Hematopoietic multipotent progenitor cell treated with erythropoietin and hydrocortisone succinate and interleukin-3 and kit ligand, for 4 days (in vitro differentiated cells): ENCODE results near the gene UNC5C.

ENCODE experiments used
- DNase-seq: peaks from one replicate; pipeline ENCODE4 v3.0.0-alpha.2; 2015

The UNC5C gene

DNA sequence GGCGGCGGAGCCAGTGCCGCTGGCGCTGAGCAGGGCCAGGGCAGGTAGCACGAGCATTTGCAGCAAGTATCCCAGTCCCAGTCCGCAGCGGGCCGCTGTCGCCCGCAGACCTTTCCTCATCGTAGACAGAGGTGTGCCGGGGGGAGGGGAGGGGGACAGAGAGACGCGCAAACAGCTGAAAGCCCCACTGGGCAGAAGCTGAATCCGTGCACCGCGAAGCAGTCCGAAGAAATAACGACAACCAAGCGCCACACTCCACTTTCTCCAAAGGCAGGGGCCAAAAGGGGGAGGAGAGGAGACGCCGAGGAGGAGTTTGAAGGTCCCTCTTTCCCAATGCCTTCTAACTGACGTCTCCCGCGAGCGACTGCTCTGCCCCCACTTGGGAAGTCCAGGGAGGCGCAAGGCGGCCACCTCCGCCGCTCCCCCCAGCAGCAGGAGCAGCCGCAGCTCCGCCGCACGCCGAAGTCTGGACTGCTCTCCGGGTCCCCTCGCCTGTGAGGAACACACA is at the start of gene UNC5C:
UNC5C (minus strand) TSS at position 236 of the 508 bp plus-strand sequence.
- peak; percentile 20 for DNase-seq

DNA sequence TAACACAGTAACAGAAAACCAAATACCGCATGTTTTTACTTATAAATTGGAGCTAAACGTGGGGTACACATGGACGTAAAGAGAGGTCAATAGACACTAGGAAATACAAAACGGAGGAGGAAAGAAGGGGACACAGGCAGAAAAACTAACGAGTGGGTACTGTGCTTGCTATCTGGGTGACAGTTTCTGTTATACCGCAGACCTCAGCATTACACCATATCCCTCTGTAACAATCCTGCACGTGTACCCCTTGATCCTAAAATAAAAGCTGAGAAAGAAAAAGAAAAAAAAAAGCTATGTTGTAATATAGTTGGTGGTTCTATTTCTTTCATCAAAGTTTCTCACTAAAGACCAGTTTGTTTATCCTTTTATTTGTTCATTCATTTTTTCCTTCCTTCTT is 47.9 kb upstream of the UNC5C start:
- DNase-seq = no peak

DNA sequence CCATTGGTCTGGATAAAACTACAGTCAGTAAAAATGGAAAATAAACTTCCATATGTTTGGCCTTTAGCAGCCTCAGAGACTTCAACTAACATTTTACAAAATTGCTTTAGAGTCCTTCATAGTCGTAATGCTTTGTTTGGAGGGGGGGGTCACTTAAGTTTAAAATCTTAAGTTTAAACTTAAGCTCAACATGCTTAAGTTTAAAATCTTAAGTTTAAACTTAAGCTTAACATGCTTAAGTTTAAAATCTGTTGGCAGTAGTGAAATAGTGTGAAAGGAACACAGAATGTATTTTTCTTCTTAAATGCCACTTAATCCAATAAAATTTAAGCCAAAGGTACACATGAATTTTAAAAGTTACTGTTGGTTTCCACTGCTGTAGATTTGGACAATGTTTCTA is 45.9 kb upstream of the UNC5C start:
- DNase-seq = no peak

DNA sequence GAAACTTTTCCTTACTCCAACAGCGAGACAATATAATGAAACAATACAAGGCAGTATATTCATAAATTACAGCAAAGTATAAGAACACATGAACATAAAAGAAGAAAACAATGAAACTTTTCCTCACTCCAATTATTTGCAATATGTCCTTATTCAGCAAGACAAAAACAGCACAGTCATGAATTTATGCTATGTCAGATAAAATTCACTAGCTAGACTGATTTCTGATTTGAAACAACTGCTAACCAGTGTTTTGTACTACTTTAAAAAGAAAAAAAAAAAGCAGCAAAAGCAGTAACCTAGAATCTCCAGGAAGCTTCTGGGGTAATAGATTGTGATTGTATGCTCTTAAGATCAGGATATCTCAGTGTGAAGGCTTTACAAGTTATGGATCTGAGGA is 45.2 kb upstream of the UNC5C start:
- no peak for DNase-seq

DNA sequence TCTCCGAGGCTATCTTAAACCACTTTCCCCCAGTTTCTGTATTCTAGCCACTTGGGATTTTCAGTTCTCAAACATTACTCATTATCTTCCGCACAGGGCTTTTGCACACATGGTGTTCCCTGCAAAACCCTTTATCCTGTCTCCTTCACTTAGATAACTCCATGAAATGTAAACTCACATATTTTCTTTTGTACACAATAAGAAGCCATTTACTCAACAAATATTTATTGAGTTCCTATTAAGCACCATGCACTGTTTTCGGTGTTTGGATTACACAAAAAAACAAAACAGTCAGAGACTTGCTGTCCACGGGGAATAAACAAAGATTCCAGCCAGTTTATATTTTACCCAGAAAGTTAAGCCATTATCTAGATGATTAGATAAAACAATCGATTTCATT is 42.5 kb upstream of the UNC5C start:
- no peak for DNase-seq

DNA sequence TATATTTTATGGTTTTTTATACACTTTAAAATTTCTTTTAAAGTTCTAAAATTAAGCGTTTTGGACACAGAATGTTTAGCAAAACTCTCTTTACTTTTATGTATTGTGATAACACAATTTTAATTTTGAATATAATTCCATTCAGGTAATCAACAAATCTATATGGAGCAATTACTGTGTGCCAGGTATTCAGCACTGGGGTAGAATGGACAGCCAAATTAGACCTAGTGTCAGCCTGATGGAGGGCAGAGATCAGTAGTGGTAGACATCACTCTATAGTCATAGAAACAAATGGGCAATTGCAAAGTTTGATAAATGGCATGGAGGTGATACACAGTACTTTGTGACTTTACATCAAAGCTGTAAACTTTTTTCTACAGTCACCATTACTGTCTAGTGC is 41.8 kb upstream of the UNC5C start:
- DNase-seq = no peak

DNA sequence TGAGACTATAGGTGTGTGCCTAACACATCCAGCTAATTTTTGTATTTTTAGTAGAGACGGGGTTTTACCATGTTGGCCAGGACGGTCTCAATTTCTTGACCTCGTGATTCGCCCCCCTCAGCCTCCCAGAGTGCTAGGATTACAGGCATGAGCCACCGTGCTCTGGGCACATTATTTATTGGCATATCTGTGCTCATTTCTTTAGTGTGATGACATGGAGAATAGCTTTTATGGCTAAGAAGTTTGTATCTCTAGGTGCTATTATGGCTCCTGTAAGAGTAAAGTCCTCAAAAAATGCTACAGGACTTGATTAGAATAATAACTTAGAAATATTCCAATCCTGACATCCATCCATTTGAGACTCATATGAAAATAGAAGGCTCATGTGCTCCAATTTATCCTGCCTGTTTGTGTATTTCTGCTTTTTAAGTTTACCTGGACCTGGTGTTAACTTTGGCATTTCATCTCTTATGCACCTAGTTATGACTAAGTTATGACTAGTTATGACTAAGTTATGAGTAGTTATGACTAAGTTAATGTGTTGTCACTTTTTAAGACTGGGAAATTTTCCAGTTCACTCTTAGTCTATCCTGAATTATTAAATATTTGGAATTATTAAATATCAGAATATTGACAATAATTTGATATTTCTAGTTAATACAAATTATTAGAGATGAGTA is 36.4 kb upstream of the UNC5C start:
- no peak for DNase-seq

DNA sequence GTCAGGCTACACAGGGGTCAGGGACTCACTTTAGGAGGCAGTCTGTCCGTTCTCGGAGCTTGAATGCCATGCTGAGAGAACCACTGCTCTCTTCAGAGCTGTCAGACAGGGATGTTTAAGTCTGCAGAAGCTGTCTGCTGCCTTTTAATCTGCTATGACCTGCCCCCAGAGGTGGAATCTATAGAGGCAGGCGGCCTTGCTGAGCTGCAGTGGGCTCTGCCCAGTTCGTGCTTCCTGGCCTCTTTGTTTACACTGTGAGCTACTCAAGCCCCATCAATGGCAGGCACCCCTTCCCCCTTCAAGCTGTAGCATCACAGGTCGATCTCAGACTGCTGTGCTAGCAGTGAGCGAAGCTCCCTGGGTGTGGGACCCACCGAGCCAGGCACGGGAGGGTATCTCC is 31.5 kb upstream of the UNC5C start:
- DNase-seq = no peak

DNA sequence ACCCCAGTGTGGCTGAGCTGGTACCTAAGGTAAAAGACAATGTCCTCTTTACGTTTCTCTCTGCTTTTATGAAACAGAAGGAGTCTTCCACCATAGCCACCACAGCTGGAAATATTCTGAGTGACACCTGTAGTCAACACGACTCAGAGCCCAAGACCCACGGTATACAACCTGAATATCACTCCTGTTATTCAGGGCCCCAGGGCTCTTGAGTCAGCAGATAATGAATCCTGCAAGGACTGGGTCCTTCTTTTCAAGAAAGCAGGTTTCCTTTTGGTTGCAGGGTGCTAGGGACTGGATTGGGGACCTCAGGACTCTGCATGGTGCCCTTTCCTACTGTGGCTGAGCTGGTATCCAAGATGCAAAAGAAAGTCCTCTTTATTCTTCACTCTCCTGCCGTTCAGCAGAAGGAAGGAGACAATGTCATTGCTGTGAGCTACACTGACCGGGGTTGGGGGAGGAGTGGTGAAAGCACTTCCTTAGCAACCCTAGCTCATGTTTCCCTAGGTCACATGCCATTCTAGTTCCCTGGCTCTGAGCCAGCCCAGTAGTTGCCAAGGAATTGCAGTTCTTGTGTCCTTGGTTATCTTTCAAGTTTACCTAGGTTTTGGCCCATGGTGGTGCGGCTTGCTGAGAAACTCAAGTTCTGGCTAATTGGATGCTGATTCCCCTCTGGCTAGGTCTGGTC is 23.7 kb upstream of the UNC5C start:
- DNase-seq = peak; percentile 71

DNA sequence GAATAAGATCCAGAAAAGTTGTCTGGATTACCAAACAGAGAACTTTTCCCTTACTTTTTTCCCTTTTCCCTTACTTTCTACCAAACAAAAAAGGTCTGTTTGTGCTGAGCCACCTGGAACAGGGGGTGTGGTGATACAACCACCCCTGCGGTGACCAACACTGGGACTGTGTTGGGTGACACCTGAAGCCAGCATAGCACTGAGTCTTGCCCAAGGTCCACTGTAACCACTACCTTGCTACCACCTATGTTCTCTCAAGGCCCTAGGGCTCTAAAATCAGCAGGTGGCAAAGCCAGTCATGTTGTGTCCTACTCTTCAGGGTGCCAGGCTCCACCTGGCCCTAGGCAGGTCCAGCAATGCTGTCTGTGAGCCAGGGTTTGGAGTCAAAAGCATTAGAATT is 22.8 kb upstream of the UNC5C start:
- no peak for DNase-seq

DNA sequence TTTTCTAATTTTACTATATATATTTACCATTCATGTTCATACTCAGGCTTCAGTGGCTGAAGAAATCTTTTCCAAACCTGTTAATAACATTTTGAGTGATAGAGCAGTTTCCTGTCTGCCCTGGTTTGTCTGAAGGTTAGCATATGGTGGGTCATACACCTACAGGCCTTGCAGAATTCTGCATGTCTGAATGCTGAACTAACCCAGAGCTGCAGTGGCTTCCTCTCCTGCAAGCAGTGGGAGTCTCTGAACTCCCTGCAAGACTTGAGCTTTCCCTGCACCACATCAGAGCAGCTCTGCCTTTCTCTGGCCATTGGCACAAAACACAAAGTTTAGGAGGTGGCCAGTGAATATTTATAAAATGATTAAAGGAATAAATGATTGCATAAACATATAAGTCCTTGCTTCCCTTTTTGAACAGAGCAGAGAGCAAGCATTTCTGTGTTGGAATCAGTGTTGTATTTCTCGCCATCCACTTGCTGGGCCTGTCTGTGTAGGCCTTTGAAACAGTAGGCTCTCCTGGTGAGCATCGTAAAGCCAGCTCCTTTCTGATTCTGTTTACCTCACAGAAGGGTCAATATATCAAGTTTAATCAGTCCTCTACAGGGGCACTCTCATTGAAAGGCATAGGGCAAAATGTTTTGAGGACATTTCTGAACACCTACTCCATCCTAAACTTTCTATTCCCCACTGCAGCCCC is 15.0 kb upstream of the UNC5C start:
- DNase-seq = no peak

DNA sequence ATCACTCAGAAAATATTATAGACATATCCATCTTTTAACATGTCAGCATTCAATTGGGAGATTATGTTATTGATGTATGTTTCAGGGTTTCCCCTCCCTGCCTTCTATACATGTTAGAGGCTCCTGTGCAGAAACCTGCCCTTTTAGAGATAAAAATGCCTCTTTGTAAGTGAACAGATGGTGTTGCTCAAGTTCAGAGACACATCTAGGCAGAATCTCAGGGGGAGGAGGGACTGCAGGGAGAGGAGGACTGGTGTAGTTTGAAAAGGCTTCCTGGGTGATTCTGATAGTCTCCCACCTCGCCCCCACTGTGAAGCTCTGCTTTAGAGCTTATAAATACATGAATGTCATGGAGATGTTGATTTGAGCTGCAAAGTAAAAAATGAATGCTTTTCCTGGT is 12.0 kb upstream of the UNC5C start:
- DNase-seq = no peak

DNA sequence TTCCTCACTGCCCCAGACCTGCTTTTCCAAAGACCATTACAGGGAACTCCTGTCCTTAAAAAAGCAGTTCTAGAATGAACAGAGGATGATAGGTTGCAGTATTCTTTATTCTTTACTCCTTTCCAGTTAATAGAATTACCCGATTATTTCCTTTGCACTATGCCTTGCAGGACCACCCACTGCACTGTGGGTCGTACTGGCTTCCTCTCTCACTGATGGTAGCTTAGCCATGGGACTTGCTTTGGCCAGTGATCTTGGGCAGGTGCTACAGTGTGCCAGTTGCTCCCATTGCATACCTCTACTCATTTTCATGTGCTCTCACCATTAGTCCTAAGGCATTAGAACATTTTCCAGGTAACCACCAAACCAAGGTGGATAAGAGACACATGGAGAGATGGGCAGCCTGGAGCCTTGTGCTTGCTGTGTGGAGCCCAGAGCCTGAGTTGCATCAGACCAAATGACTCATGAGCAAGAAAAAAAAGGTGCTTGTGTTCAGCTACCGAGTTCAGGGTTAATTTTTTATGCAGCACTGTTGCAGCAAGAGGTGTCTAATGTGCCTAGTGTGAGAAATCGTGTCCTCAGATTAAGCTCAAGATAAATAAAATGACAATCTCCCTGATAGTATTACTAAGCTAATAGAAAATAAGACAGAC is 7.6 kb upstream of the UNC5C start:
- DNase-seq = no peak

DNA sequence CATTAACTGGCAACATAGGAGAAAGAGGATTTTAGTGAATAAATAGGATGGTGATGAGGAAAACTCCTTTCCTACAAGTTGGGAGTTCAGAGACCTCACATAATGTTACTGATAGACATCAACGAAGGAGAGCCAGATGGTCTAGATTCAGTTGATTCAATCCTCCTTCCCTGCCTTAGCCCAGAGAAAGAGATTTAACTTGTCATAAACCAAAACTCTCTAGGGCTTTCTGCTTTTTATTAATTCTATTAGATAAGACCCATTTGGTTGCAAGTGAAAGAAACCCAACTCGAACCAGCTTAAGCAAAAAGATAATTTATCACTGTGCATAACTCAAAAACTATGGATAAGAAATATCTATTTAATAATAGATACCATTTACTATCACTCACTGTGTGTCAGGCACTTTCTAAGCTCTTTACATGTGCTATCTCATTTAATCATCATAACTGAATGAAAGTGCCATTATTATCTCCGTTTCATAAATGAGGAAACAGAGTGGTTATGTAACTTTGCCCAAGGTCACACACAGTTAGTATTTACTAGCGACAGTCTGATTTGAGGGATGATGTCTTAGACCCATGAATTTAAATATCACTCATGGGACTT is 4.3 kb upstream of the UNC5C start:
- peak; percentile 17 for DNase-seq

DNA sequence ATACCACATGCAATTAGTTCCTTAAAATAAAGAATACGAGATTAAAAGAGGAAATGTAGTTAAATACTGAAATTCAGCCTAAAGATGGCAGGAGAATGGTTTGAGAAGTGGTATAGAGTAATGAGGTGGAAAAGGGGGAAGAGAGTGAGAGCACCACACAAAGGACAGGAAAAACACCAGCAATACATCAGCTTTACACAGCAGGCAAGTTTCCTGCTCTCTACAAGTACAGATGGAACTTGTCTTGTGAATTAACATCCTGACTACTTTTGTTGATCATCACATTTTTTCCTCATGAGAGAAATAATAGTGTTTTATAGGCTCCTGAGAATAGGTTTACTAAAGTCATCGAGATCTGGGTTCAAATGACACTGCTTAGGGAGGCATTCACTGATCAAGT is 2.9 kb upstream of the UNC5C start:
- no peak for DNase-seq

DNA sequence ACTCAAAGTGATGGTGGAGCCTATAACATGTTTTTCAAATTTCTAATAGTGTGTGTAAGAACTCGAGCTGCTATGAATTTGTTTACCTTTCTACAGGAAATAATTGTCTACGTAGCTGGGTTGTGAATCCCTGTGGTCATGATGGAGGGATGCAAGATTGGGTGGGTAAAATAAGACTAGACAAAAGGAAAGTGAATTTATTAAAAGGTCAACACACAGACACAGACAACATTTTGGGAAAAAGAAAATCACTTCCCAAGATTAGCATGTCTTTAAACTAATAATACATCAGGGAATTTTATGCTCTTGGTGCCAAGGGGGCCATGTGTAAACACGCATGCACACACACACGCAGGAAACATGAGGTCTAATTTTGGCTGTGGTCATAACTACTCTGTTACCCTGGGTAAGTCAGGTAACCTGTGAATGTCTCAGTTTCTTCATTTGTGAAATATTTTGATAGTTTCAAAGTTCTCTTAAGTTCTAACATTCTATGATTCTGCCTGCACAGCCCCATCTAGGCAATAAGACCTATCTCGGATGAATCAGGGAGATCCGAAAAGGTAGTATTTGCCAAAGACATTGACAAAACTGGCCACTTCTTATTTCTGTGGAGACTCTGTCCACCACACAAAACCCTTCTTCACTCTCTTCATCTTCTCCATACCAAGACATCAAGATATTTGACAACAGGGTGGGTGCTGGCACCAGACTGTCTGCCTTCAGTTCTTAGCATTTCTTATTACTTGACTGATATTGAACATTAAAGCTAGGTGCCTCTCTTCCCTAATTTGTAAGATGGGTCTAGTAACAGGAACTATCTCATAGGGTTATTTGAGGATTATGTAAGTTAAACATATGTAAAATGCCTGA is 1.6 kb upstream of the UNC5C start:
- no peak for DNase-seq

DNA sequence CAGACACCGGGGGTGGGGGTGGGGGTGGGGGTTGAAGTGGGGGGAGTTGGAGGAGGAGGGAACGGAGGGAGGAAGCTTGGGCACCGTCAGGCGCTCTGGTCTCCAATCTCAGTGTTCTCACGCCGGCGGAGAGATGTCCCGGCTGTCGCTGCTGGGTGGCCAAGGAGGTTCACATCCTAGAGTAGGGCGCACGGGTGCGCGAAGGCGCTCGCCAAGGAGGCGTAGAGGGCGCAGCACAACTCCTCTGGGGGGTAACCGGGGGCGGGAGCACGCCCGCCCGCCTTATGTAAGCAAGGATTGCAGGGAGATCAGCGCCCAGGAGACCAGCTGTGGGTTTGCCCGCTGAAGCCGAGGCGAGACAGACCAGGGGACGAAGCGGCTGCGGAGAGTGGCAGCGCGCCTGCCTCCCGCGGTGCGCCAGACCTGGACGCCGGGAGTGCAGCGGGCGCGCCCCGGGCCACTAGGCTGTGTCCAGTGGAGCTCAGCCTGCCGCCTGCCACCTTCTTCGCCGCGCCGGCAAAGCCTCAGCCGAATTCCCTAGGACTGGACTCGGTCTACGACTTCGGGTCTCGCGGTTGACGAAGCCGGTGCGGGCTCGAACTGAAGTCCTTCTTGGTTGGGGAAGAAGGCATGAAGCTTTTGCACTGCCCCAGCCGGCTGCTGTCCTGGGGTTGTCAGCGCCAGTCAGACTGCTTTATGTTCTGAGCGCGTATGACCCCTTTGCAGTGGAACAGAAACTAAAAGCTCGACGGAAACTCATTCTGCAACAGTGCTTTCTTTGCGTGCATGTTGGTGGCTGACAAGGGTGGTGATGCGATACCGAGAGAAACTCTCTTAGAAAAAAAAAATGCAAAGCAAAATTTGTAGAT is 707 bp upstream of the UNC5C start:
- DNase-seq = peak; percentile 49

DNA sequence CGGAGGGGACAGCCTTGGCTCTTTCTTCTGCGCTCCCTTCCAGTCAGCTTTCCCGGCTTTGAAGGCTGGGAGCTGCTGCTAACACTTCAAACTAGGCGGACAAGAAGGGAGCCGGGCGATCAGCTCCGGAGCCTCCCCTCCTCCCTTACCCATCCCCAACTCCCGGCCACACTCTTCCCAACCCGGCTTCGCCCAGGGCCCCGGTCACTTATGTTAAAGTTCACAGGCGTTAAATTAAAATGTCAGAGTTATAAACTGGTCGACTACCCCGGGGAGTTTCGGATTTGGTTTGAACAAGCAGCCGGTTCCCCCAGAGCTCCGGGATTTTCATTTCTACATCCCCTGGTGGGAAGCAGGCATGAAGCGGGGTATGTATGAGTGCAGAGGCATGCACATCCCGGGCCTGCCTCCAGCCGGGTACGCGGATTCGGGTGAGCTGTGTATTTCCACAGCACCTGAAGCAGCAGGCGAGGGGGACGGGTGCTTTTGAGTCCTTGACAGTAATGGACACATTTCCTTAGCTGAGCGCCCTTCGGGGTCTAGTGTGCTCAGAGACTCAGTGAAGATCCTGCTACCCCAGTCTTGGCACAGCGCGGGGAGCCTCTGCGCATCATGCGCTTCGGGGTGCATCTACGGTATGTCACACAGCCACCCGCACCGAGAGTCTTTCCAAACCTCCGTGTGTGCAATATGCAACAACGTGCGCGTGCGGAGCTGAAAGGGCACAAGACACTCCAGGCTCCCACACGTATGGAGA is 880 bp downstream of the UNC5C start:
- peak; percentile 51 for DNase-seq

DNA sequence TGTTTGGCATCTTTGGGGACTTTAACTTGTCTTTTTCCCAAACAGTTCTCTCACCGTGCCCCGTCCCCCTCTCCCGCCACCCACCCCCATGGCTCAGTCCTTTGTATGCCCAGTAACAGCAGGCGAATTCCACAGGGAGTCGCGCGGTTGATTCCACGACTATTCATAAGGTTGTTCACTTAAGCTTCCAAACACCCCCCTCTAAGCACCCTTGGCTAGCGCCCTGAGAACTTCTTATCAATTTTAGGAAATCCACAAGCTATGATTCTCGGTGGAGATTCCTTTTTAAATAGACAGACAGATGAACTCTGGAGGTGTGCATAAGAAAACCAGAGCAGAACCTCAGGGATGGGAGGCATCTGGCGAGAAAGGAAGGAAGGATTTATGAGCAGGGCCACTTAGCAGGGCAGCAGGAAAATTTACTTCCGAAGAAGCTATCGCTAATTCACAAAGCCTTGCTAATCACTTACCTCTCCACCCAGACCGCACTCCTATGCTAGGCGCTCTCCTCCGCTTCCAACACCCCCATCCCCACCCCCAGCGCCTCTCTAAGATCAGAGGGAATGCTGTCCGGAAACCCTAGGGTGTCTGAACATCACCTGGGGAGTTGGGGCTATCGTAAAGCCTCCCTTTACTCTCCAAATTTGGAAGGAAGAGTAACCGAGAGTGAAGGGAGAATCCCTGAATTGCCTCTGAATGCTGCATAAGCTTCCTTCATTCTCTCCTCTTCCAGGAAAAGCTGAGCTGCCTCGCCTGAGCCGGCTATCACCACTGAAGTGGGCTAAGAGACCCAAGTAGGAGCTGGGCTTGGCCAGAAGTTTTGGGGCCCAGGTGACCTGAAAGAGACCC is 1.7 kb downstream of the UNC5C start:
- no peak for DNase-seq
